HepG2 (cell line): ENCODE data around the gene MEIOB. TPM values are rescaled to one million over a fixed set of nuclear protein-coding genes. Genes with fewer than 3 reads are reported as not detected.

Experiments used
- DPF2 ChIP-seq: sonication (generic); formaldehyde crosslinking; IDR thresholded peaks from 2 replicates; pipeline ENCODE4 v1.4.0; 2020; ENCODE audit warnings: mild to moderate bottlenecking, low read depth, missing genetic modification reagents, borderline replicate concordance
- HMG20A ChIP-seq: IDR thresholded peaks from 2 replicates; pipeline ENCODE4 v1.6.1; 2016; ENCODE audit warnings: borderline replicate concordance
- HNRNPUL1 ChIP-seq: fragments of 200-400 bp; formaldehyde crosslinking; IDR thresholded peaks from 2 replicates; pipeline ENCODE4 v1.6.1; 2017; ENCODE audit warnings: low read depth, mild to moderate bottlenecking, low read length, moderate library complexity
- MAFG ChIP-seq: sonication (generic); formaldehyde crosslinking; IDR thresholded peaks from 2 replicates; pipeline ENCODE4 v1.5.1; 2020; ENCODE audit warnings: mild to moderate bottlenecking, missing genetic modification reagents
- MED1 ChIP-seq: sonication (generic); formaldehyde crosslinking; IDR thresholded peaks from 2 replicates; pipeline ENCODE4 v1.4.0; 2020; ENCODE audit warnings: missing genetic modification reagents
- MYC ChIP-seq: sonication (generic); formaldehyde crosslinking; IDR thresholded peaks from 2 replicates; pipeline ENCODE4 v1.9.0; 2021; ENCODE audit warnings: missing genetic modification reagents, borderline replicate concordance
- ONECUT2 ChIP-seq: sonication (generic); formaldehyde crosslinking; IDR thresholded peaks from 2 replicates; pipeline ENCODE4 v1.4.0; 2020; ENCODE audit warnings: missing genetic modification reagents
- XBP1 ChIP-seq: sonication (generic); formaldehyde crosslinking; IDR thresholded peaks from 2 replicates; pipeline ENCODE4 v1.5.0; 2020; ENCODE audit warnings: missing genetic modification reagents
- ZNF441 ChIP-seq: sonication (generic); formaldehyde crosslinking; IDR thresholded peaks from 2 replicates; pipeline ENCODE4 v1.7.0; 2021; ENCODE audit warnings: missing genetic modification reagents, borderline replicate concordance
- ZNF484 ChIP-seq: sonication (generic); formaldehyde crosslinking; IDR thresholded peaks from 2 replicates; pipeline ENCODE4 v1.5.1; 2020; ENCODE audit warnings: mild to moderate bottlenecking, low read depth, missing genetic modification reagents, borderline replicate concordance
- polyA plus RNA-seq, 8 experiments: library from polyadenylated mRNA; depleted of rRNA in 3 of 8; stranded (reverse) in 7 of 8; unstranded in 1 of 8; fragments of >200 nt; fragmentation: Illumina TruSeq in 4 of 8; extraction: Trizol in 4 of 8; gene quantifications; 2 replicates each; pipeline versions ENCODE4 v1.2.1 to v1.2.3, GENCODE V29; 2011 to 2016; ENCODE audit warnings: low read depth in 4 of 8, missing spikeins in 1 of 8, mixed read lengths in 1 of 8; ENCODE audit not compliant: insufficient read depth in 1 of 8
- total RNA-seq, 5 experiments: library from RNA; depleted of rRNA; stranded (reverse); fragments of >200 nt; fragmentation: Illumina TruSeq; extraction: Trizol; gene quantifications; 2 replicates each; pipeline ENCODE4 v1.2.3, GENCODE V29; 2016; ENCODE audit warnings: low read depth in 1 of 5
- TF ChIP-seq, protein P1 (sequence below): sonication (generic); formaldehyde crosslinking; IDR thresholded peaks from 2 replicates; pipeline ENCODE4 v1.5.0; 2020; ENCODE audit warnings: mild to moderate bottlenecking, missing genetic modification reagents
- TF ChIP-seq, protein P2 (sequence below): sonication (generic); formaldehyde crosslinking; IDR thresholded peaks from 2 replicates; pipeline ENCODE4 v1.9.0; 2021; ENCODE audit warnings: missing genetic modification reagents, borderline replicate concordance
- TF ChIP-seq, protein P3 (sequence below): sonication (generic); formaldehyde crosslinking; IDR thresholded peaks from 2 replicates; pipeline ENCODE4 v1.8.1; 2022; ENCODE audit warnings: low read depth, mild to moderate bottlenecking, missing genetic modification reagents
- TF ChIP-seq, protein P4 (sequence below): sonication (generic); formaldehyde crosslinking; IDR thresholded peaks from 2 replicates; pipeline ENCODE4 v1.4.0; 2020; ENCODE audit warnings: missing genetic modification reagents, borderline replicate concordance
- TF ChIP-seq, protein P5 (sequence below): IDR thresholded peaks from 2 replicates; pipeline ENCODE4 v1.6.1; 2016; ENCODE audit warnings: missing compliant biosample characterization, missing genetic modification reagents, borderline replicate concordance

The MEIOB gene
- total and polyA plus RNA-seq, 2 of the 13 experiments (the other 11 are each of a cell fraction or from before 2014, with no cell fraction given), result 0.17 TPM; not detected in 1

DNA sequence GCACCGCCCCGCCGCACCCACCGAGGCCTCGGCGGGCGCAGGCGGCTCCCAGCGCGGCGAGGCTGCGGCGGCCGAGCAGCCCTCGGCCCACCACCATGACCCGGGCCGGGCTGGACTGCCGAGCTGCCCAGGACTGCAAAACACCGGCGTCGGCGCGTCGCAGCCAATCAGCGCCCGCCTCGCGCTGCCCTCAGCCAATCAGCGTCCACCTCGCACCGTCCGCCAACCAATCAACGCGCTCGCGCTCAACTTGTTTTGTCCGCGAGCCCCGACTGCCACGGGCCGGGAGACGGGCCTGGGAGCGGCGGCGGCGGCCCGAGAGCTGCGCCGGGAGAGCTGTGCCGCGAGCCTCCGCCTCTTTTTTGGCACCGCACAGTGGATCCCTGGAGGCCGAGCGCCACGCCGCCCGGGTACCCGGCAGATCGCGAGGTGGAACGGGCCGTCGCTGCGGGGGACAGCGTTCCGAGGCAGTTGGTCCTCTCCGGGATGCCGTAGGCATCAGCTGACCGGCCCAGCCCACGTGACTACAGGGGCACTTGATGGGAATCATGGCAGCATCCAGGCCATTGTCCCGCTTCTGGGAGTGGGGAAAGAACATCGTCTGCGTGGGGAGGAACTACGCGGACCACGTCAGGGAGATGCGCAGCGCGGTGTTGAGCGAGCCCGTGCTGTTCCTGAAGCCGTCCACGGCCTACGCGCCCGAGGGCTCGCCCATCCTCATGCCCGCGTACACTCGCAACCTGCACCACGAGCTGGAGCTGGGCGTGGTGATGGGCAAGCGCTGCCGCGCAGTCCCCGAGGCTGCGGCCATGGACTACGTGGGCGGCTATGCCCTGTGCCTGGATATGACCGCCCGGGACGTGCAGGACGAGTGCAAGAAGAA, 45.0 kb downstream of the MEIOB start, which contains the start of the genes FAHD1 and HAGH (continued):
- TF ChIP-seq, protein P1, sequence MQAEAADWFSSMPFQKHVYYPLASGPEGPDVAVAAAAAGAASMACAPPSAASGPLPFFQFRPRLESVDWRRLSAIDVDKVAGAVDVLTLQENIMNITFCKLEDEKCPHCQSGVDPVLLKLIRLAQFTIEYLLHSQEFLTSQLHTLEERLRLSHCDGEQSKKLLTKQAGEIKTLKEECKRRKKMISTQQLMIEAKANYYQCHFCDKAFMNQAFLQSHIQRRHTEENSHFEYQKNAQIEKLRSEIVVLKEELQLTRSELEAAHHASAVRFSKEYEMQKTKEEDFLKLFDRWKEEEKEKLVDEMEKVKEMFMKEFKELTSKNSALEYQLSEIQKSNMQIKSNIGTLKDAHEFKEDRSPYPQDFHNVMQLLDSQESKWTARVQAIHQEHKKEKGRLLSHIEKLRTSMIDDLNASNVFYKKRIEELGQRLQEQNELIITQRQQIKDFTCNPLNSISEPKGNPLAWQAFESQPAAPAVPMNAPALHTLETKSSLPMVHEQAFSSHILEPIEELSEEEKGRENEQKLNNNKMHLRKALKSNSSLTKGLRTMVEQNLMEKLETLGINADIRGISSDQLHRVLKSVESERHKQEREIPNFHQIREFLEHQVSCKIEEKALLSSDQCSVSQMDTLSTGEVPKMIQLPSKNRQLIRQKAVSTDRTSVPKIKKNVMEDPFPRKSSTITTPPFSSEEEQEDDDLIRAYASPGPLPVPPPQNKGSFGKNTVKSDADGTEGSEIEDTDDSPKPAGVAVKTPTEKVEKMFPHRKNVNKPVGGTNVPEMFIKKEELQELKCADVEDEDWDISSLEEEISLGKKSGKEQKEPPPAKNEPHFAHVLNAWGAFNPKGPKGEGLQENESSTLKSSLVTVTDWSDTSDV (CRISPR knock-in tag), result no peak
- no peak for TF ChIP-seq MAFG (CRISPR knock-in tag)
- TF ChIP-seq HNRNPUL1, result no peak
- TF ChIP-seq DPF2, result no peak
- no peak for TF ChIP-seq HMG20A
- 0 out of 2 replicates have a peak, but pooled peaks have one; percentile 22 for TF ChIP-seq ZNF484 (CRISPR knock-in tag)
- no peak for TF ChIP-seq XBP1 (CRISPR knock-in tag)
- TF ChIP-seq MYC (CRISPR knock-in tag), result peak; percentile 98
- no peak for TF ChIP-seq ONECUT2 (CRISPR knock-in tag)
- TF ChIP-seq, protein P2, sequence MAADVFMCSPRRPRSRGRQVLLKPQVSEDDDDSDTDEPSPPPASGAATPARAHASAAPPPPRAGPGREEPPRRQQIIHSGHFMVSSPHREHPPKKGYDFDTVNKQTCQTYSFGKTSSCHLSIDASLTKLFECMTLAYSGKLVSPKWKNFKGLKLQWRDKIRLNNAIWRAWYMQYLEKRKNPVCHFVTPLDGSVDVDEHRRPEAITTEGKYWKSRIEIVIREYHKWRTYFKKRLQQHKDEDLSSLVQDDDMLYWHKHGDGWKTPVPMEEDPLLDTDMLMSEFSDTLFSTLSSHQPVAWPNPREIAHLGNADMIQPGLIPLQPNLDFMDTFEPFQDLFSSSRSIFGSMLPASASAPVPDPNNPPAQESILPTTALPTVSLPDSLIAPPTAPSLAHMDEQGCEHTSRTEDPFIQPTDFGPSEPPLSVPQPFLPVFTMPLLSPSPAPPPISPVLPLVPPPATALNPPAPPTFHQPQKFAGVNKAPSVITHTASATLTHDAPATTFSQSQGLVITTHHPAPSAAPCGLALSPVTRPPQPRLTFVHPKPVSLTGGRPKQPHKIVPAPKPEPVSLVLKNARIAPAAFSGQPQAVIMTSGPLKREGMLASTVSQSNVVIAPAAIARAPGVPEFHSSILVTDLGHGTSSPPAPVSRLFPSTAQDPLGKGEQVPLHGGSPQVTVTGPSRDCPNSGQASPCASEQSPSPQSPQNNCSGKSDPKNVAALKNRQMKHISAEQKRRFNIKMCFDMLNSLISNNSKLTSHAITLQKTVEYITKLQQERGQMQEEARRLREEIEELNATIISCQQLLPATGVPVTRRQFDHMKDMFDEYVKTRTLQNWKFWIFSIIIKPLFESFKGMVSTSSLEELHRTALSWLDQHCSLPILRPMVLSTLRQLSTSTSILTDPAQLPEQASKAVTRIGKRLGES (CRISPR knock-in tag), result no peak; the same call in 1 of the 2 replicates
- peak; percentile 86 for TF ChIP-seq MED1
- TF ChIP-seq, protein P3, sequence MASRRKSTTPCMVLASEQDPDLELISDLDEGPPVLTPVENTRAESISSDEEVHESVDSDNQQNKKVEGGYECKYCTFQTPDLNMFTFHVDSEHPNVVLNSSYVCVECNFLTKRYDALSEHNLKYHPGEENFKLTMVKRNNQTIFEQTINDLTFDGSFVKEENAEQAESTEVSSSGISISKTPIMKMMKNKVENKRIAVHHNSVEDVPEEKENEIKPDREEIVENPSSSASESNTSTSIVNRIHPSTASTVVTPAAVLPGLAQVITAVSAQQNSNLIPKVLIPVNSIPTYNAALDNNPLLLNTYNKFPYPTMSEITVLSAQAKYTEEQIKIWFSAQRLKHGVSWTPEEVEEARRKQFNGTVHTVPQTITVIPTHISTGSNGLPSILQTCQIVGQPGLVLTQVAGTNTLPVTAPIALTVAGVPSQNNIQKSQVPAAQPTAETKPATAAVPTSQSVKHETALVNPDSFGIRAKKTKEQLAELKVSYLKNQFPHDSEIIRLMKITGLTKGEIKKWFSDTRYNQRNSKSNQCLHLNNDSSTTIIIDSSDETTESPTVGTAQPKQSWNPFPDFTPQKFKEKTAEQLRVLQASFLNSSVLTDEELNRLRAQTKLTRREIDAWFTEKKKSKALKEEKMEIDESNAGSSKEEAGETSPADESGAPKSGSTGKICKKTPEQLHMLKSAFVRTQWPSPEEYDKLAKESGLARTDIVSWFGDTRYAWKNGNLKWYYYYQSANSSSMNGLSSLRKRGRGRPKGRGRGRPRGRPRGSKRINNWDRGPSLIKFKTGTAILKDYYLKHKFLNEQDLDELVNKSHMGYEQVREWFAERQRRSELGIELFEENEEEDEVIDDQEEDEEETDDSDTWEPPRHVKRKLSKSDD, result peak; percentile 84; the same call in 1 of the 2 replicates
- TF ChIP-seq, protein P4, sequence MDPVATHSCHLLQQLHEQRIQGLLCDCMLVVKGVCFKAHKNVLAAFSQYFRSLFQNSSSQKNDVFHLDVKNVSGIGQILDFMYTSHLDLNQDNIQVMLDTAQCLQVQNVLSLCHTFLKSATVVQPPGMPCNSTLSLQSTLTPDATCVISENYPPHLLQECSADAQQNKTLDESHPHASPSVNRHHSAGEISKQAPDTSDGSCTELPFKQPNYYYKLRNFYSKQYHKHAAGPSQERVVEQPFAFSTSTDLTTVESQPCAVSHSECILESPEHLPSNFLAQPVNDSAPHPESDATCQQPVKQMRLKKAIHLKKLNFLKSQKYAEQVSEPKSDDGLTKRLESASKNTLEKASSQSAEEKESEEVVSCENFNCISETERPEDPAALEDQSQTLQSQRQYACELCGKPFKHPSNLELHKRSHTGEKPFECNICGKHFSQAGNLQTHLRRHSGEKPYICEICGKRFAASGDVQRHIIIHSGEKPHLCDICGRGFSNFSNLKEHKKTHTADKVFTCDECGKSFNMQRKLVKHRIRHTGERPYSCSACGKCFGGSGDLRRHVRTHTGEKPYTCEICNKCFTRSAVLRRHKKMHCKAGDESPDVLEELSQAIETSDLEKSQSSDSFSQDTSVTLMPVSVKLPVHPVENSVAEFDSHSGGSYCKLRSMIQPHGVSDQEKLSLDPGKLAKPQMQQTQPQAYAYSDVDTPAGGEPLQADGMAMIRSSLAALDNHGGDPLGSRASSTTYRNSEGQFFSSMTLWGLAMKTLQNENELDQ (CRISPR knock-in tag), result no peak
- peak; percentile 77; the same call in 1 of the 2 replicates for TF ChIP-seq ZNF441 (CRISPR knock-in tag)
- TF ChIP-seq, protein P5, sequence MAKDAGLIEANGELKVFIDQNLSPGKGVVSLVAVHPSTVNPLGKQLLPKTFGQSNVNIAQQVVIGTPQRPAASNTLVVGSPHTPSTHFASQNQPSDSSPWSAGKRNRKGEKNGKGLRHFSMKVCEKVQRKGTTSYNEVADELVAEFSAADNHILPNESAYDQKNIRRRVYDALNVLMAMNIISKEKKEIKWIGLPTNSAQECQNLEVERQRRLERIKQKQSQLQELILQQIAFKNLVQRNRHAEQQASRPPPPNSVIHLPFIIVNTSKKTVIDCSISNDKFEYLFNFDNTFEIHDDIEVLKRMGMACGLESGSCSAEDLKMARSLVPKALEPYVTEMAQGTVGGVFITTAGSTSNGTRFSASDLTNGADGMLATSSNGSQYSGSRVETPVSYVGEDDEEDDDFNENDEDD (CRISPR knock-in tag), result peak; percentile 70; the same call in 1 of the 2 replicates
